ENCODE data around the gene OR2S2.

- TF ChIP-seq FOXK2 (IDR thresholded peaks at IDR 0.05) (no peak), CTBP1 (IDR thresholded peaks at IDR 0.05; ENCODE audit: borderline replicate concordance) (no peak), ZNF384 (IDR thresholded peaks at IDR 0.05) (no peak), FOXM1 (IDR thresholded peaks at IDR 0.05; ENCODE audit: borderline replicate concordance) (no peak), BHLHE40 (IDR thresholded peaks at IDR 0.05; ENCODE audit: borderline replicate concordance) (no peak), SP1 (IDR thresholded peaks at IDR 0.05) (no peak), L3MBTL2 (conservative IDR thresholded peaks at IDR 0.05) (no peak), SUZ12 (IDR thresholded peaks at IDR 0.05) (no peak), LEF1 (IDR thresholded peaks at IDR 0.05; ENCODE audit: borderline replicate concordance) (no peak), TARDBP (IDR thresholded peaks at IDR 0.05) (no peak), ELF4 (IDR thresholded peaks at IDR 0.05) (no peak), HDGF (IDR thresholded peaks at IDR 0.05; ENCODE audit: borderline replicate concordance) (no peak), FOXA1 (IDR thresholded peaks at IDR 0.05) (no peak)
Observed at GRCh38 chr9:35935755-35936509, 22.0 kb downstream of the OR2S2 start.

All from HEK293T (cell line).